Sigmoid colon (tissue), 7 donors: ENCODE measurements around the gene LMNTD2. TPM values are rescaled to one million over a fixed set of nuclear protein-coding genes. Genes with fewer than 3 reads are reported as not detected.
A peak's percentile ranks its signal among the peaks of the same experiment; 100 is the strongest.

Experiments
- DNase-seq: peaks from one replicate; pipeline ENCODE4 v3.0.0-alpha.2; 2019
- H3K27ac ChIP-seq, 4 donors: fragments of 200-600 bp; sonication (generic); one replicate each; pipeline ENCODE4 v1.5.1; 2016 to 2019; ENCODE audit warnings: mild to moderate bottlenecking in 1 of 4
- H3K27me3 ChIP-seq, 3 donors: fragments of 200-600 bp; sonication (generic); one replicate each; pipeline ENCODE4 v1.5.1; 2019; ENCODE audit warnings: mild to moderate bottlenecking in 1 of 3
- H3K36me3 ChIP-seq, 4 donors: fragments of 200-600 bp; sonication (generic); one replicate each; pipeline ENCODE4 v1.5.1; 2016 to 2019
- H3K4me1 ChIP-seq, 4 donors: fragments of 200-600 bp; sonication (generic); one replicate each; pipeline ENCODE4 v1.5.1; 2017 to 2019
- H3K4me3 ChIP-seq, 4 donors: fragments of 200-600 bp; sonication (generic); one replicate each; pipeline ENCODE4 v1.5.1; 2017 to 2019; ENCODE audit warnings: mild to moderate bottlenecking in 2 of 4, moderate library complexity in 1 of 4
- H3K9me3 ChIP-seq, 4 donors: fragments of 200-600 bp in 3 of 4; sonication (generic) in 3 of 4; one replicate each; pipeline versions ENCODE4 v1.5.1 to v1.6.1; 2013 to 2019
- EP300 ChIP-seq, 4 donors: sonication (generic); formaldehyde crosslinking; IDR thresholded peaks; one replicate each; pipeline ENCODE4 v1.6.1; 2017; ENCODE audit warnings: antibody characterized with exemption in 4 of 4
- POLR2A ChIP-seq, 2 donors: fragments of 450-650 bp; IDR thresholded peaks; one replicate each; pipeline ENCODE4 v1.6.1; 2016; ENCODE audit warnings: antibody characterized with exemption in 2 of 2, mild to moderate bottlenecking in 2 of 2, moderate library complexity in 2 of 2
- POLR2AphosphoS5 ChIP-seq, 4 donors: sonication (generic); formaldehyde crosslinking; IDR thresholded peaks; one replicate each; pipeline ENCODE4 v1.6.1; 2017; ENCODE audit warnings: antibody characterized with exemption in 4 of 4
- WGBS, 2 donors: extraction: QIAGEN DNeasy Blood & Tissue Kit; methylation state at CpG; one replicate each; pipeline ENCODE4 v1.1.7; 2013; 5-methylcytosine and 5-hydroxymethylcytosine counted together
- intact Hi-C: fragments of 100-400 bp; cut with DNase I; formaldehyde crosslinking; loops from one replicate; pipeline ENCODE4 v1.15.1; 2023
- polyA plus RNA-seq, 3 donors: library from polyadenylated mRNA; stranded (reverse); fragments of 200-250 nt; gene quantifications; one replicate each; pipeline ENCODE4 v1.2.3, GENCODE V29; 2013
- total RNA-seq, 4 donors: library from RNA; depleted of rRNA; stranded (reverse); fragments of >200 nt; gene quantifications; one replicate each; pipeline ENCODE4 v1.1.0, GENCODE V29; 2016
- TF ChIP-seq, protein P1 (sequence below), 4 experiments: fragments of 450-650 bp in 3 of 4; fragments of 200-600 bp in 1 of 4; IDR thresholded peaks; one replicate each; pipeline ENCODE4 v1.5.1; 2016 to 2019; ENCODE audit warnings: antibody characterized with exemption in 4 of 4, mild to moderate bottlenecking in 3 of 4, moderate library complexity in 2 of 4
- donor health status: healthy with polysubstance abuse.
- donor health status: Bipolar disorder and iron deficiency.
- donor health status: healthy.

LMNTD2 gene, protein sequence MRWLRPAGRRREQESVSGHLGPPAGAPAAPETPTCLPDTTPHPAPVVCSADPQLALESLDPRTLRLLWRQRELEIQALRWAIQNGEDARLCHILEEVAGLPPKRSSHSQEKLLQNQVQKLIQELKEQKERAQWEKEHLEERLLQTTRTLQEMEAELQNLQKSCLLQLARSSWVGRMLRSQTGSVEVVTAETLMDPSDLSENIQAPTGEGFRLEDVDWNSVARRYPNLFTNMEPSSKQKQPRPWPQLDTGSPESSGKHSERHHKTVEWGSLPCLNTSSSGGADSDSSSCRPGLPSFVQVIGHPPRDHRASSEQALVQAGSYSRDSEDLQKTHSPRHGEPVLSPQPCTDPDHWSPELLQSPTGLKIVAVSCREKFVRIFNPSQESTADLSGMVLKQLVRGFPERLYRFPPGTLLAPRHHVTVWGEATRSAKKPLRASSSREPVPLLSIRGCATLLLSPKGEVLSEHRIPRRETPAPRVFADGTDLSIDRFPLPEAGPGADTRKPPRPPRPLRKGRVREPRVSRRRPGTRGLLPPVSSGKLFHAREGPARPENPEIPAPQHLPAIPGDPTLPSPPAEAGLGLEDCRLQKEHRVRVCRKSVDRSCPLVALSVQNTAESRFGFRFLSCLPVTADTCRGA
- 1 to 10 TPM in 1 of 4 donors, under 1 TPM in 2, not detected in 1; 0.66 to 1.4 (median 0.68) TPM for total RNA-seq
- polyA plus RNA-seq: 1 to 10 TPM; 1.2 to 6.3 (median 3.5) TPM

DNA sequence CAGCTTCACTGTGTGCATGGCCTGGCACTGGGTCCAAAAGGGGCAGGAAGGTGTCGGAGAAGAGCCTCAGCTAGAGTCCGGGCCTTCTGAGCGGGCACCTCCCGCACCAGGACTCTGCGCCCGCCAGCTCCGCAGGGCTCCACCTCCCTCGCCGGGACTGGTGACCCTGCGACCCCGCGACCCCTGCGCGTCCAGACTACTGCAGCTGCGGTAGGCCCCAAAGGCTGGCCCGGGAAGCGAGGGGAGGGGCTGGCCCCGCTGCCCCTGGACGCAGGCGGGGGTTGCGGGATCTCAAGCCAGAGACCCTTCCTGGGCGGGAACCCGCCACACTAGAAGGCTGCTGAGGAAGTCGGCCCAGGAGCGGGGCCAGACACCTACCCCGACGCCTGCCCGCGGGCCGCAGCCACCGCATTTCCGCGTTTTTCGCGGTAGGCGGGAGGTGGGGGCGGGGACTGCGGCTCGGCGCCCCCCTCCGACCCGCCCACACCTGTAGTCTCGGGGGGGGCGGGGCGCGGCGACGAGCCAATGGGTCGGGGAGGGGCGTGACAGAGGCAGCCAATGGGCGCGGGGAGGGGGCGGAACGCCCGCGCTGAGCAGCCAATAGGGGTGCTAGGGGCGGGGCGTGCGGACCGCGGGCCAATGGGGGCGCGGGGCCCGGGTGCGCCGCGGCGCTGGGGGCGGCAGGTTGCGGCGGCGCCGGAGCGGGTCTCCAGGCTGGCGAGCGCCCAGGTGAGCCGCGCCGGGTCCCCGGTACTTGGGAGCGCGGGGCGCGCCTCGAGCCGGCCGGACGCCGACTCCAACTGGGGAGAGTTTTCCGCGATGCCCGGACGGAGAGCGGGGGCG, at the start of gene LMNTD2, which contains the start of gene RASSF7:
Gene LMNTD2 (minus strand): TSS at position 434 of the 843 bp plus-strand sequence. CDS start 22 bp downstream, at position 412.
Gene RASSF7 (plus strand): TSS at position 666 of the 843 bp plus-strand sequence. CDS start 799 bp downstream, outside the sequence.
- no peaks in the 10 kb centered on the region for H3K9me3 ChIP-seq
- DNase-seq: peak; percentile 93
- peak within 1 kb of the TSS; percentile 38 to 74 (median 68) for H3K4me3 ChIP-seq
- H3K27ac ChIP-seq: peak within 1 kb of the TSS; percentile 3 to 59 (median 54)
- TF ChIP-seq POLR2AphosphoS5 (IDR thresholded peaks at IDR 0.05) (peak in 1 of 4 donors; percentile 30), POLR2A (IDR thresholded peaks at IDR 0.05) (peak in 1 of 2 donors; percentile 48), EP300 (IDR thresholded peaks at IDR 0.05) (no peak)
- TF ChIP-seq, protein P1, sequence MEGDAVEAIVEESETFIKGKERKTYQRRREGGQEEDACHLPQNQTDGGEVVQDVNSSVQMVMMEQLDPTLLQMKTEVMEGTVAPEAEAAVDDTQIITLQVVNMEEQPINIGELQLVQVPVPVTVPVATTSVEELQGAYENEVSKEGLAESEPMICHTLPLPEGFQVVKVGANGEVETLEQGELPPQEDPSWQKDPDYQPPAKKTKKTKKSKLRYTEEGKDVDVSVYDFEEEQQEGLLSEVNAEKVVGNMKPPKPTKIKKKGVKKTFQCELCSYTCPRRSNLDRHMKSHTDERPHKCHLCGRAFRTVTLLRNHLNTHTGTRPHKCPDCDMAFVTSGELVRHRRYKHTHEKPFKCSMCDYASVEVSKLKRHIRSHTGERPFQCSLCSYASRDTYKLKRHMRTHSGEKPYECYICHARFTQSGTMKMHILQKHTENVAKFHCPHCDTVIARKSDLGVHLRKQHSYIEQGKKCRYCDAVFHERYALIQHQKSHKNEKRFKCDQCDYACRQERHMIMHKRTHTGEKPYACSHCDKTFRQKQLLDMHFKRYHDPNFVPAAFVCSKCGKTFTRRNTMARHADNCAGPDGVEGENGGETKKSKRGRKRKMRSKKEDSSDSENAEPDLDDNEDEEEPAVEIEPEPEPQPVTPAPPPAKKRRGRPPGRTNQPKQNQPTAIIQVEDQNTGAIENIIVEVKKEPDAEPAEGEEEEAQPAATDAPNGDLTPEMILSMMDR (IDR thresholded peaks at IDR 0.05): no peak
- intact Hi-C loops: no loop called here
- 1 to 3% methylated on average over 95 of the region's 95 CpGs for WGBS, 2 donors
- H3K36me3 ChIP-seq: no peaks in the 10 kb centered on the region
- H3K4me1 ChIP-seq: peaks cover 0 to 22% (median 20%) of the 10 kb centered on the region in 4 donors
- H3K27me3 ChIP-seq: peaks cover 25 to 41% (median 38%) of the 10 kb centered on the region in 3 donors

DNA sequence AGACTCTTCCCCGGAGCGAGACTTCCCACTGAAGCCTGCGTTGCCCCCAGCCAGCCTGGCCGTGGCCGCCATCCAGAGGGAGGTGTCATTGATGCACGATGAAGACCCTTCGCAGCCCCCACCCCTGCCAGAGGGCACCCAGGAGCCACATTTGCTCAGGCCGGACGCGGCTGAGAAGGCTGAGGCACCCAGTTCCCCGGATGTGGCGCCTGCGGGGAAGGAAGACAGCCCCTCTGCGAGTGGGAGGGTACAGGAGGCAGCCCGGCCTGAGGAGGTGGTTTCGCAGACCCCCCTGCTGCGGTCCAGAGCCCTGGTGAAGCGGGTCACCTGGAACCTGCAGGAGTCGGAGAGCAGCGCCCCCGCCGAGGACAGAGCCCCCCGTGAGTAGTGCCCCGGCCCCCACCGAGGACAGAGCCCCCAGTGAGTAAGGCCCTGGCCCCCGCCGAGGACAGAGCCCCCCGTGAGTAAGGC, 48.8 kb upstream of the LMNTD2 start:
- H3K27me3 ChIP-seq: no peaks in the 10 kb centered on the region
- no peak overlapping the region for H3K27ac ChIP-seq
- intact Hi-C loops: no loop called here
- H3K4me1 ChIP-seq: peaks cover 0 to 22% (median 12%) of the 10 kb centered on the region in 4 donors
- H3K9me3 ChIP-seq: no peaks in the 10 kb centered on the region
- DNase-seq: no peak
- peaks cover 32 to 97% (median 83%) of the 10 kb centered on the region in 4 donors for H3K36me3 ChIP-seq
- TF ChIP-seq POLR2A (IDR thresholded peaks at IDR 0.05) (no peak), EP300 (IDR thresholded peaks at IDR 0.05) (no peak)
- 94% methylated on average over 28 of the region's 28 CpGs for WGBS, 2 donors
- no peak overlapping the region for H3K4me3 ChIP-seq

DNA sequence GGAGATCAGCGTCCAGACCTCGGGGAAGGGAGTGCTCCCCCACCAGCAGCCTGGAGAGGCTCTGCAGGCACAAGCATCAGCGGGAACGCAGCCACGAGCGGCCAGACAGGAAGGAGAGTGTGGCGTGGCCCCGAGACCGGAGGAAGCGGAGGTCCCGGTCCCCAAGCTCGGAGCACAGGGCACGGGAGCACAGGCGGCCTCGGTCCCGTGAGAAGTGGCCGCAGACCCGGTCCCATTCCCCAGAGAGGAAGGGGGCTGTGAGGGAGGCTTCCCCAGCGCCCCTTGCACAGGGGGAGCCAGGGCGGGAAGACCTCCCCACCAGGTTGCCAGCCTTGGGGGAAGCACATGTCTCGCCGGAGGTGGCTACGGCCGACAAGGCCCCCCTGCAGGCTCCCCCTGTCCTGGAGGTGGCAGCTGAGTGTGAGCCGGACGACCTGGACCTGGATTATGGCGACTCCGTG, 48.3 kb upstream of the LMNTD2 start:
- Histone ChIP-seq H3K27ac (no peak overlapping the region), H3K9me3 (no peaks in the 10 kb centered on the region), H3K4me1 (peaks cover 0 to 16% (median 6%) of the 10 kb centered on the region in 4 donors), H3K4me3 (no peak overlapping the region), H3K36me3 (peaks cover 32 to 98% (median 88%) of the 10 kb centered on the region in 4 donors), H3K27me3 (no peaks in the 10 kb centered on the region)
- no peak for DNase-seq
- TF ChIP-seq, protein P1 (IDR thresholded peaks at IDR 0.05): no peak
- TF ChIP-seq EP300 (IDR thresholded peaks at IDR 0.05): no peak
- TF ChIP-seq POLR2AphosphoS5 (IDR thresholded peaks at IDR 0.05): no peak
- no peak for TF ChIP-seq POLR2A (IDR thresholded peaks at IDR 0.05)
- intact Hi-C loops: no loop called here
- WGBS, 2 donors: 89 to 93% methylated on average over 28 of the region's 28 CpGs

DNA sequence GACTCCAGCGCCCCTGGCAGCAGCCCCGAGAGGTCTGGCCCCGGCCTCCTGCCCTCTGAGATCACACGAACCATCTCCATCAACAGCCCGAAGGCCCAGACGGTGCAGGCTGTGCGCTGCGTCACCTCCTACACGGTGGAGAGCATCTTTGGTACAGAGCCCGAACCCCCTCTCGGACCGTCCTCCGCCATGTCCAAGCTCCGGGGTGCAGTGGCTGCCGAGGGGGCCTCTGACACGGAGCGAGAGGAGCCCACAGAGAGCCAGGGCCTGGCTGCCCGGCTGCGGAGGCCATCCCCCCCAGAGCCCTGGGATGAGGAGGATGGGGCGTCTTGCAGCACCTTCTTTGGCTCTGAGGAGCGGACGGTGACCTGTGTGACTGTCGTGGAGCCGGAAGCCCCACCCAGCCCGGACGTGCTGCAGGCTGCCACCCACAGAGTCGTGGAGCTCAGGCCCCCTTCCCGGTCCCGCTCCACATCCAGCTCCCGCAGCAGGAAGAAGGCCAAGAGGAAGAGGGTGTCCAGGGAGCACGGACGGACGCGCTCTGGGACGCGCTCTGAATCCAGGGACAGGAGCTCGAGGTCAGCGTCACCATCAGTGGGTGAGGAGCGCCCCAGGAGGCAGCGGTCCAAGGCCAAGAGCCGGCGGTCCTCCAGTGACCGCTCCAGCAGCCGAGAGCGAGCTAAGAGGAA, 47.6 kb upstream of the LMNTD2 start:
- peaks cover 32 to 100% (median 90%) of the 10 kb centered on the region in 4 donors for H3K36me3 ChIP-seq
- no peak overlapping the region for H3K27ac ChIP-seq
- TF ChIP-seq, protein P1 (IDR thresholded peaks at IDR 0.05): no peak
- no peak for TF ChIP-seq EP300 (IDR thresholded peaks at IDR 0.05)
- TF ChIP-seq POLR2A (IDR thresholded peaks at IDR 0.05): no peak
- intact Hi-C loops: no loop called here
- 91 to 94% methylated on average over 45 of the region's 45 CpGs for WGBS, 2 donors
- H3K4me1 ChIP-seq: peaks cover 0 to 11% (median 4%) of the 10 kb centered on the region in 4 donors
- H3K27me3 ChIP-seq: no peaks in the 10 kb centered on the region
- no peaks in the 10 kb centered on the region for H3K9me3 ChIP-seq
- no peak overlapping the region for H3K4me3 ChIP-seq
- DNase-seq: no peak
